ENCODE measurements around the gene RASD1. TPM values are rescaled to one million over a fixed set of nuclear protein-coding genes. Genes with fewer than 3 reads are reported as not detected.

RASD1 gene
- total RNA-seq, 1 experiment from 2014 or later, result 5.7 TPM

DNA sequence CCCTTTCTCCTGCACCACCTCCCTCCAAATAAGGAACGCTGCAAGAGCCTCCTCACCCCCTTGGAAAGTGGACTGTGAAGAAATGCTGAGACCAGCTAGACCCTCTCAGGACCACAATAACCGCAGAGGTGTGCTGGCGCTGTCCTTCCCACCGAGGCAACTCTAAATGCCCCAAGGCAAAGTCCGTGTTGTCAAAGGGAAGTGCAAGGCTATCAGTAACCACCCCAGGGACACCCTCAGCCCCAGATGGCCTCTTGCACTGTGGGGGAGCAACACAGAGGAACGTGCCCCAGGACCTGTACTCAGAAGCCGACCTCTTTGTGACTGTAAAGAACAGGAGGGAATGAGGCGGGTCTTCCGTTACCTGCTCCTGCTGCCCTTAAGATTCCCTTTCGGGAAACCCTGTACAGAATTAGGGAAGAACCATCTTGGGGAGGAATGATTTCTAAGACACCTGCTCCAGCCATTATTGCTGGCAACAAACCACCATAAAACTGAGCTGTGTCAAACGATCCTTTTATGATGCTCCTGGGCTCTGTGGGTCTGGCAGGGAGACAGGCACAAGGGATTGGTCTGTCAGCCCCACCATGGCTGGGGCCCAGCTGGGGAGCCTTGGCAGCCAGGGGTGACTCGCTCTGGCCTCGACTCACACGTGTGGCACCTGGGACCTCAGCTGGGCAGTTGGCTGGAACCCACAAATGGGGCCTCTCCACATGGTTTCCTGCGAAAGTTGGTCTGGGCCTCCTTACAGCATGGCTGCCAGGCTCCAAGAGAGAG is 34.0 kb downstream of the RASD1 start:
- Histone ChIP-seq H3K14ac (ENCODE audit: insufficient read depth, low read length) (no peak overlapping the region; the same call in 1 of the 2 replicates), H4K8ac (replicated peaks; ENCODE audit: insufficient read length, low read depth, low read length) (no peak overlapping the region), H4K91ac (ENCODE audit: insufficient read length, low read depth, low read length) (no peak overlapping the region)

More for the DNA sequence above, 34.0 kb downstream of the RASD1 start:
- no peaks in the 10 kb centered on the region for H3K79me1 ChIP-seq (ENCODE audit: insufficient read depth, low read depth, low read length, poor library complexity, severe bottlenecking)
- H2AK5ac ChIP-seq (ENCODE audit: insufficient read length, low read length), result no peak overlapping the region
- no peak overlapping the region for H2BK120ac ChIP-seq (ENCODE audit: low read depth, low read length, poor library complexity, severe bottlenecking)
- Mint-ChIP-seq H3K4me3 (no peak overlapping the region), H3K36me3 (ENCODE audit: insufficient read depth in 1 of 3, low read depth in 3 of 3) (peaks cover 4 to 5% (median 4%) of the 10 kb centered on the region in 3 experiments; a peak in 3 of 7 replicates), H3K4me1 (no peaks in the 10 kb centered on the region), H3K27ac (no peak overlapping the region), H3K27me3 (ENCODE audit: low read depth) (peaks cover 29% of the 10 kb centered on the region), H3K9me3 (peaks cover 6 to 7% of the 10 kb centered on the region in 2 experiments; a peak in 4 of 5 replicates)
- H3K23me2 ChIP-seq (ENCODE audit: insufficient read length, low read depth, low read length, poor library complexity, severe bottlenecking), result no peaks in the 10 kb centered on the region
- DNase-seq, result no peak
- no peak overlapping the region for H4K5ac ChIP-seq (ENCODE audit: insufficient read length, low read depth, low read length)
- no peaks in the 10 kb centered on the region for H3K27me3 ChIP-seq (ENCODE audit: insufficient read depth, low read length)
- H3T11ph ChIP-seq (ENCODE audit: low read length), result no peak overlapping the region
- H3K56ac ChIP-seq (ENCODE audit: insufficient read length, low read depth, low read length), result no peak overlapping the region
- H3K27ac ChIP-seq (ENCODE audit: insufficient read length, low read depth, low read length), result no peak overlapping the region
- TF ChIP-seq, protein P1, sequence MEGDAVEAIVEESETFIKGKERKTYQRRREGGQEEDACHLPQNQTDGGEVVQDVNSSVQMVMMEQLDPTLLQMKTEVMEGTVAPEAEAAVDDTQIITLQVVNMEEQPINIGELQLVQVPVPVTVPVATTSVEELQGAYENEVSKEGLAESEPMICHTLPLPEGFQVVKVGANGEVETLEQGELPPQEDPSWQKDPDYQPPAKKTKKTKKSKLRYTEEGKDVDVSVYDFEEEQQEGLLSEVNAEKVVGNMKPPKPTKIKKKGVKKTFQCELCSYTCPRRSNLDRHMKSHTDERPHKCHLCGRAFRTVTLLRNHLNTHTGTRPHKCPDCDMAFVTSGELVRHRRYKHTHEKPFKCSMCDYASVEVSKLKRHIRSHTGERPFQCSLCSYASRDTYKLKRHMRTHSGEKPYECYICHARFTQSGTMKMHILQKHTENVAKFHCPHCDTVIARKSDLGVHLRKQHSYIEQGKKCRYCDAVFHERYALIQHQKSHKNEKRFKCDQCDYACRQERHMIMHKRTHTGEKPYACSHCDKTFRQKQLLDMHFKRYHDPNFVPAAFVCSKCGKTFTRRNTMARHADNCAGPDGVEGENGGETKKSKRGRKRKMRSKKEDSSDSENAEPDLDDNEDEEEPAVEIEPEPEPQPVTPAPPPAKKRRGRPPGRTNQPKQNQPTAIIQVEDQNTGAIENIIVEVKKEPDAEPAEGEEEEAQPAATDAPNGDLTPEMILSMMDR (conservative IDR thresholded peaks at IDR 0.05), result no peak
- no peak overlapping the region for H3K23ac ChIP-seq (ENCODE audit: insufficient read length, low read depth, low read length)
- H2BK12ac ChIP-seq (ENCODE audit: insufficient read length, low read depth, low read length), result no peak overlapping the region
- no peak overlapping the region for H2BK5ac ChIP-seq (ENCODE audit: insufficient read length, low read length)
- H4K20me1 ChIP-seq (ENCODE audit: control insufficient read depth, insufficient read depth, insufficient read length), result no peaks in the 10 kb centered on the region
- H2BK20ac ChIP-seq (ENCODE audit: low read depth, low read length, poor library complexity, severe bottlenecking), result no peak overlapping the region
- H3K18ac ChIP-seq (ENCODE audit: insufficient read length, low read depth, low read length), result no peak overlapping the region
- no peak overlapping the region for H2BK15ac ChIP-seq (ENCODE audit: low read depth, low read length)
- WGBS (ENCODE audit: extremely low coverage, insufficient read length, low lambda C conversion rate), result no CpG with 5 or more reads among the region's 15 CpGs
- H3K4me2 ChIP-seq (ENCODE audit: insufficient read depth, insufficient read length, low read length), result no peak overlapping the region
- no peaks in the 10 kb centered on the region for H3K9me3 ChIP-seq (ENCODE audit: control insufficient read depth, low read depth, low read length)
- H3K4me1 ChIP-seq (ENCODE audit: insufficient read depth, low read length), result no peaks in the 10 kb centered on the region
- H3K4ac ChIP-seq (ENCODE audit: low read depth, low read length), result no peak overlapping the region
- no peak overlapping the region for H2AFZ ChIP-seq (ENCODE audit: low read length)
- no peaks in the 10 kb centered on the region for H3K79me2 ChIP-seq (ENCODE audit: insufficient read depth, low read length)
- H3K9ac ChIP-seq (ENCODE audit: extremely low read depth, insufficient read length, low read length), result no peak overlapping the region
